DMS153 treated with DMSO at 0.1 percent for 48 hours (cell line): ENCODE results near the gene EVL.

ENCODE experiments used
- DNase-seq: peaks from one replicate; lab custom pipeline; 2025; ENCODE audit not compliant: unreplicated experiment; lab: John Stamatoyannopoulos, UW

The EVL gene

DNA sequence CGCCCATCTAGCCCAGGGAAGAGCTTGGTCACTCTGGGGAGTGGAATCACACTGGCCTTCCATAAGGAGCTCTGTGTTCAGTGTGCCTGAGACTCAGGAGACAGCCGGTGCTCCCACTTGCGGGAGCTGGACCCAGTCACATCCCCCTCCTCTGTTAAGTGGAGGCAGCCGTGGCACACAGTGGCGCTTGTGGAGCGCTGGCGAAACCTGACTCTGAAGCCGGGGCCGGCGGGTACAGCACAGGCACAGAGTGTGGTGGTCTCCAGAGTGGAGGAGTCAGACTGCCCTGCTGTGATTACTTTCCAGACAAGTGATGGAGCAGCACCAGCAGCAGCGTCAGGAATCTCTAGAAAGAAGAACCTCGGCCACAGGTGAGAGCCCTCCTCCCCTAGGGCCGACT is 61.2 kb downstream of the EVL start:
- DNase-seq = no peak

DNA sequence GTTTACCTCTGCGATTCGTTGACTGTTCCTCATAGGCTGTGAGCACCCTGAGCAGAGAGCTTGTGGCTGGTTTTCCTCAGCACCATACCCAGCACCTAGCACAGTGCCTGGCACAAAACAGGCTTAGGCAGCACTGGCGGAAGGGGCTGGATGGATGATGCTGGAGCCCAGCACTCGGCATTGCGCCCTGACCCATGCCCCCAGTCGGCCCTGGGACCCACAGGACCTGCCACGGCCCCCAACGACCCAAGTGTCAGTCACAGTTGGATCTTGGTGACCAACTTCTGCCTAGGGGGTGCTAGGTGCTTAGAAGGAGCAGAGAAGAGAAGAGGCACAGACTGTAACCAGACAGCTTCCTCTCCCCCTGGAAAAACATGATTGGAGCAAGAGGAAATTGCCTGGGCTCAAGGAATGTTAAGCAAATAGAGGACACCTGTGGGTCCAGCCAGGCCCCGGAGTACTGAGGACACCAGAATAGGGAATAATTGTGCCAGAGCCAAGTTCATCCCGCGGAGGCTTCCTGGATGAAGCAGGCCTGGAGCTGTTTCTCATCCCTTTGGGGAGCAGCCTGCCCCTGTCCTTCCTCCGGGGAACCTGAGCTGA is 62.7 kb downstream of the EVL start:
- DNase-seq = no peak

DNA sequence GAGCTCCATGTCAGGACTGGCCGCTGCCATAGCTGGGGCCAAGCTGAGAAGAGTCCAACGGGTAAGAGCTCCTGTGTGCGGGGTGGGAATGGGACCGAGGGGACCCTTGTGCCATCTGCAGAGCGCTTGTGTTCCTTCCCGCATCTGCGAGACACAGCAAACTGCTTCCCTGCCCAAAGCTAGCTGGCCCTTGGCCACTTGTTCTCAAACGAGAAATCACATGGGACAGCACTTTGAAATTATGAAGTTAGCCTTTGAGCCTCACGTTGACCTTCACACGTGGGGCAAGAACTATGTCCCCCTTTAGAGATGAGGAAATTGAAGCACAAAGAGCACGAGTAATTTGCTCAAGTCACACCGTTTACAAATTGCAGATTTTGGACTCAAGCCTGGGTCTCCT is 63.5 kb downstream of the EVL start:
- no peak for DNase-seq

DNA sequence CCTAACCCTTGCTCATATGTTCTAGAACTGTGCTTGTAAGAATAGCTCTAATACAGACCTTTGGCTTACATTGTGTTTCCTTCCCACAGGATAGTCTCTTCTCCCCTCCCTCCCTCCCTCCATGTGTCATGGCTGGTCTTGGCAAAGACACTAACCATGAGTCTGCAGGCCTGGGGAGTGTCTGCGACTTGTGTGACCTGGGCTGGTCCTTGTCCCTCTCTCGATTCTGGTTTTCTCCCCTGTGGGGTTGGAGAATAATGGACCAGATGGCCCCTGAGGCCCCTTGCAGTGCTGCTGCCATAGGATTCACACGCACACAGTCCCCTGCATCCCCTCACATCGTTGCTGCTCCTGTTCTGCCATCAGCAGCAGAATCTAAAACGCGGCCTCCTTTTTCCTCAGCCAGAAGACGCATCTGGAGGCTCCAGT is 64.0 kb downstream of the EVL start:
- DNase-seq = no peak

DNA sequence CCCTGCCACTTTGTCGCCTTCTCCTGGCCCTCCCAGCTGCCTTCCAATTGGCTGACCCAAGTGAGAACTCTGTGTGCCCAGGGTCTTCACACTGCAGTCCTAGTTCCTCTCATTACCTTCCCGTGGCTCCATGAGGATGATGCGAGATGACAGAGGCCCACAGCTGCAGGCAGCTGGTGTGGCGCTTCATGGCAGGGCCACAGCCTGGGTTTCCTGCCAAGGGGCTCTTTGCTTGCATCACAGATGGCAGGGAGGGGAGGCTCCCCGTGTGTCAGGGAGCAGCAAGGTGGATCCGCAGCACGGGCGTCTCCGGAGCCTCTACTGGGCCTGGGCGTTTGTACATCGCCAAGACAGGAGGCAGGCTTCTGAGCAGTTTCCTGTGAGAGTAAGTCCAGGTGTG is 65.3 kb downstream of the EVL start:
- no peak for DNase-seq

DNA sequence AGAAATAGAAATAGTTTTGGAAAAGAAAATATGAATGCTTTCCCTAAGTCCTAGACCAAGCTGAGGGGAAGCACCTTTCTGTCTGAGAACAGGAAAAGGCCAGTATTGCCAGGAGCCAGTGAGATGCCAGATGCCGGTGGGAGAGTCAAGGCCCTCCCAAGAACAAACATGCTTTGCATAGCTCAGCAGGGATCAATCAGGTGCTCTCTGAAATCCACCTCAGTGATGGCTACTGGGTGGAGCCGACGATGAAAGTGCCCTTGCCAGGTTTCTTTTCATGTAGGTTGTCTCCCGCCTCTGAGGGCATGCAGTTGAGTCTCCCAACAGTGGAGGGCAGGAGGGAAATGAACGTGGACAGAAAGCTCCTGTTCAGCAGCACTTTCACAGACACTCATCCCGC is 66.0 kb downstream of the EVL start:
- DNase-seq = no peak

DNA sequence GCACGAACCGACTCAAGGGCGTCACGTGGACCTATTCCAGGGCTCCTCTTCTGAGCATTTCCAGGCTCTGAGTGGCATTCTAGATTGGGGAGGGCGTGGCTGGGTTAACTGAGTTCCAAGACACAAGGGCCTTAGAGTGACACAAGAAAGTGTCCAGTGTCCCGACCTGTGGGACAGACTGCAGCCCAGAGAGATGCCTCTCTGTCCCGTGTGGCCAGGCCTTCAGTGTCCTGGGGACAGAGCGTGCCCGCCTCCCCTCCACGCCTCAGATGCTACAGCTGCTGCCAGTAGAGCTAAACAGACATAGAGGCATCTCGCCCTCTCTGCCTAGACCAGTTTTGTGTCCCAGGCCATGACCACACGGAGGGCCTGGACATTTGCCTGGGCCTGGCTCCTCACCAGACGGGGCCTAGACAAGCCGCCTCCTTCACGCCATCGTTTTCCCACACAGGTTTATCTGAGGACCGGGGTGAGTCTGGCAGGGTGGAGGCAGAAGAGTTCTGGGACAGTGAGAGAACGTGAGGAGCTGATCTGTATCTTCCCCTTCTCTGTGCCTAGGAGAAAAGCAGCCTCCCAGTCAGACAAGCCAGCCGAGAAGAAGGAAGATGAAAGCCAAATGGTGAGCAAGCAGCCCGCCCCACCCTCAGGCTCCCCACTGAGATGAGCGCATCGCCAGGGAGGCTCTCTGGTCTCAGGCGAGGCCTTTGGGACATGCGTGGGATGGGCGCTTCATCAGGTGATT is 67.1 kb downstream of the EVL start:
- no peak for DNase-seq

DNA sequence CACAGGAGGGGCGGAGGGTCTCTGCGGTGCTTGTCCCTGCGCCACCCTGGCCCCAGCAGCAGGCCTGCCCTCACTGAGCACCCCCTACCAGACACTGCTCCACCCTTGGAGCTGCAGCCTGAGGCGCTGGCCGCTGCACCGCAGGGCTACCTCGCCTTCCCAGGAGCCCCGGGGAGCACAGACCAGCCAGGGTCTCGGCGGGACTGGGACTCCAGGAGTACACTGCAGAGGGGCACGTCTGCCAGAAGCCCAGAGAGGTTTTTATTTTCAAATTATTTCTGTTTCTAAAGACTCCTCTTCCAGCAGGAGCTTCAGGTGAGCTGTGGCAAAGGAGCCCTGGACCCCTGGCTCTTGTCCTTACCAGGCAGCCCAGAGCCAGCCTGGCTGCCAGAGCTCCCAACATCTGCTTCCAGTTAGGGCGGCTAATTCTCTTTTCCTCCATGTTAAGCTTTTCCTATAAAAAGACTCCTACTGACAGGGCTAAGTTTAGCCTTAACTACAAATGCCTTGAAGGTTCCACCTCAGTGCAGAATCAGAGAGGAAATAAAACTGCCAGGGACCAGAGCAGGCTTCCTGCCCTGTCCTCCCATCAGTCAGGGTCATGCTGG is 67.8 kb downstream of the EVL start:
- DNase-seq = no peak

DNA sequence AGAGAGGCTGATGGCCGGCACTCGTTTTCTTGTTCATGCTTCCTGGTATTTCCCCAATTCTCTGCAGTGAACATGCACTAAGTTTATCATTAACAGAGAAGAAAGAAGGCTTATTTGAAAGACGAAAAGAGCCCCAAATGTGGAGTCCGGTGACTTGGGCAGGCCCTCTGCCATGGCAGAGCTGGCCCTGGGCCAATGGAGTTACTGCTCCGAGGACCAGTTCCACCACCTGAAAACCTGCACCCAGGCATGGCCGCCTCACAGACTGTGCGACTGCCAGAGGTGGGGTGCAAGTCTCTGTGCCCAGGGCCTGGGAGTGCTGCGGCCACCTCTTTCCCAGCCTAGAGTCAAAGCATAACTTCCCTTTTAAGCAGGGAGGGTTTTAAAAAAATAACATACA is 69.4 kb downstream of the EVL start:
- no peak for DNase-seq

DNA sequence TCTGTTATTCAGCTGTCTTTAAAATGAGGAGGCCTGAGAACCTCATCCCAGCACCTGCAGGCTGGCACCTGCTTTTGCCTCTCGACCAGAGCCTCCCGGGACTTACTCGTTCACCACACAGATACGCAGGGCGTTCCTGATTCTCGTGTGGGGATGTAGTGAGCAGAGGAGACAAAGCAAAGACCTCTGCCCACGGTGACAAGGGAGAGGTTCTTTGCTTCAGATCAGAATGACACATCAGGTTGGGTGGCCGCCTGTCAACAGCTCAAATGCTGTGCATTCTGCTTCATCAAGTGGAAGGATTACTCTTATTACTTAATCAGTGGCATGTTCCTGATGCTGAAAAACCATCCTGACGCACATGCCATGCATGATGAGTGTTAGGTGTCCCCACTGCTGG is 69.9 kb downstream of the EVL start:
- no peak for DNase-seq

DNA sequence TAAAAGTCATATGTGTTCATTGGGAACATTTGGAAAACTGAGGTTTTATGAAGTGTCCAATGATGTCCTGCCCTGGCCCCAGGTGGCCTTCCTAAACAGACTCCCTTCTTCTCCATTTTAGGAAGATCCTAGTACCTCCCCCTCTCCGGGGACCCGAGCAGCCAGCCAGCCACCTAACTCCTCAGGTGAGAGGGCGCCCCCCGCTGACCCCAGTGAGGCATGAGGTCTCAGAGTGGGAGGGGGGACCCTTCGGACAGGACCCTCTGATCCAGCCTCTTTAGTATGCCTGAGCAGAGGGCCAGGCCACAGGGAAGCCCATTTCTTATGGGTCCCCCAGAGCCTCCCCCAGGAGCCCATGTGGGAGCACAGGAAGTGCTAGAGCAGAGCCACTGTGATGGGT is 70.6 kb downstream of the EVL start:
- DNase-seq = no peak

DNA sequence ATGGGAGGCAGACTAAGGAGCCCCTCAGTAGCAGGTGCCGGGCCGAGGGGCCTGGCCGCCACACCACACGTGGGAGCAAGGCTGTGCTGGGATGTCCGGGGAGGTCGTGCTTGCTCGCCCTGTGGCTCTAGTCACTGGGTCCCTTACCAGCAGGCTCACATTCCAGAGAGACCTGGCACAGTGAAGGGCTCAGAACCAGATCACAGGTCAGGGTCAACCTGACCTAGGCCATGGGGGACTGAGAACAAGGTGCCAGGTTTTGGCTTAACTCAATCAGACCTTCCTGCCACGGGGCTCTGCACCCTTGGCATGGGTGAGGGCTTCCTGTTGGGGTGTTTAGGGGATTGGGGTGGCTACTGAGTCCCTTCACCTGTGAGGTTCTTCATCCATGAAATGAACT is 72.0 kb downstream of the EVL start:
- no peak for DNase-seq

DNA sequence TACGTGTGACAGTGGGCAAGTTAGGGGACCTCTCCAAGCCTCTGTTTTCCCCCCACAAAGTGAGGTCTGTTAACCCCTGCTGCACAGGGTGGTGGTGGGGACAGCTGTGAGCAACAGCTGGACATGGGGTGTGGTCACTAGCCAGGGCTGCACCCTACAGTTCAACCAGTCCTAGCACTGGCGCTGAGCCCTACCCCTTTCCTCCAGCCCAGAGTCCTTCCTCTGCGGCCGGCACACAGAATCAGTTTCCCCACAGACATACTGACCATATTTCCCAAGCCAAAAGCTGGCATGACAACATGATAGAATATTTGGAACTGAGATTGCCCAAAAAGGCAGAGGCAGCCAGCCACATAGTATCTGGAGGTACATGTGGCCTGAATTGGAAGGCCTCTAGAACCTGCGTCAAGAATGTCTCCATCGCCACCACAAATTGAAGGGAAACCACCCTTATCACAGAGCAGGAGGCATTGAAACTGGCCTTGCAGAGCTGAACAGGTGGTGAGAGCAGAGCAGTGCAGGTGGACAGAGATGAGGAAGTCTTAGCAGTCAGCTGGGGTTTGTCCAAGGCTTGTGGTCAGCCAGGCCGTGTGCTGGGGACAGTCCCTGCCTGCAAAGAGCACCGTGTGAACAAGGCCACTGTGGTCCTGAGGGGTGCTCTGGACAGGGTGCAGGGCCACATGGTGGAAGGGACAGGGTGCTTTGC is 73.0 kb downstream of the EVL start:
- DNase-seq = no peak

DNA sequence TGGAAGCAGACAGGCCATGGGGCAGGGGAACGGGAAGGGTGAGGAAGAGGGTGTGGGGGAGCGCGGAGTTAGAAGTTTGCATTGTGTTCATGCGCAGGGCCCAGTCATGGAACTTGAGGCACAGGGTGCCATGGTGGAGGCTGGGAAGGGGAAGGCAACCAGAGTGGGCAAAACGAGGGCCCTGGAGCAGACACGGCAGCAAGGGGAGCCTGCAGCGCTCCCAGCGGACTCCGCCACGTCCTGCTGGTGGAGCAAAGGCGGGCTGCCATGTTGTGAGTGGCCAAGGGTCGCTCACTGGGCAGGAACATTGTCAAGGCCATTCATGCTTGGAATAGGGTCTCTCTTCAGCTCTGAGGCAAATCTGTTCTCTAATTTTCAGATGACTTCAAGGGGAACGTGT is 73.7 kb downstream of the EVL start:
- DNase-seq = no peak

DNA sequence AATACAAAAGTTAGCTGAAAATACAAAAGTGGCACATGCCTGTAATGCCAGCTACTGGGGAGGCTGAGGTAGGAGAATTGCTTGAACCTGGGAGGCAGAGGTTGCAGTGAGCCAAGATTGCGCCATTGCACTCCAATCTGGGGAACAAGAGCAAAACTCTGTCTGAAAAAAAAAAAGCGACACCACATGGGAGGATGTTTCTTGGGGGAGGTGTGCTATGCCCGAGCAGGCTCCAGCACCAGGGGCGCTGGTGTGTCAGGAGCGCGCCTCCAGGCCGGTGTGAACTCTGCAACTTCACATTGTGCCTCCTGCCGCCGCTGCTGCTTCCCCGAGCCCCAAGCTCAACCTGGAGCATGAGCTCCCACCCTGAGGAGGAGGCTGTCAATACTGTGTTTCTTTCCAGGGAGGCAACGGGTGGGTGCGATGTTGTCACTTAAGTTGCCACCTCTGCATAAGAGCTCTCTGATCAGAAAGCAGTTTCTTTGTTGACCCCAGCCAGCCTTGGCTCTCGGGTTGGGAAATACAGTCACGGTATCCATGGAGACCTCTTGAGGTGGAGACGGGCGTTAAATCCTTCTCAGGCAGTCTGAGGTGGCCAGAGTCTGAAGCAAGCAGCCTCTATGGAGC is 75.3 kb downstream of the EVL start:
- no peak for DNase-seq

DNA sequence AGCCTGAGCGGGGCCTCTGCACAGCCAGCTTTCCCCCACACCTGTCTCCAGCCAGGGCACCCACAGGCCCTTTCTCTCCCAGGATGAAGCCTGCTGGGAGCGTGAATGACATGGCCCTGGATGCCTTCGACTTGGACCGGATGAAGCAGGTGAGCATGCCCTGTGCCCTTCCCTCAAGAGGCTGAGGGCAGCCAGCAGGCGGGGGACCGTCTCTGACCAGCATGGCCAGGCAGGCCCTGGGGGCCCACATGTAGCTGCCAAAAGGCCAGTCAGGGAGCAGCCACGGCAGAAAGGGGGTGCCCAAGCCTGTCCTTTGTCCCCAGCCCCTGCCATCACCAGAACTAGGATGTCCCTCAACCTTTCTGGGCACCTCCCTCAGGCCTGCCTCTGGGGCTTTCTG is 75.9 kb downstream of the EVL start:
- DNase-seq = no peak

DNA sequence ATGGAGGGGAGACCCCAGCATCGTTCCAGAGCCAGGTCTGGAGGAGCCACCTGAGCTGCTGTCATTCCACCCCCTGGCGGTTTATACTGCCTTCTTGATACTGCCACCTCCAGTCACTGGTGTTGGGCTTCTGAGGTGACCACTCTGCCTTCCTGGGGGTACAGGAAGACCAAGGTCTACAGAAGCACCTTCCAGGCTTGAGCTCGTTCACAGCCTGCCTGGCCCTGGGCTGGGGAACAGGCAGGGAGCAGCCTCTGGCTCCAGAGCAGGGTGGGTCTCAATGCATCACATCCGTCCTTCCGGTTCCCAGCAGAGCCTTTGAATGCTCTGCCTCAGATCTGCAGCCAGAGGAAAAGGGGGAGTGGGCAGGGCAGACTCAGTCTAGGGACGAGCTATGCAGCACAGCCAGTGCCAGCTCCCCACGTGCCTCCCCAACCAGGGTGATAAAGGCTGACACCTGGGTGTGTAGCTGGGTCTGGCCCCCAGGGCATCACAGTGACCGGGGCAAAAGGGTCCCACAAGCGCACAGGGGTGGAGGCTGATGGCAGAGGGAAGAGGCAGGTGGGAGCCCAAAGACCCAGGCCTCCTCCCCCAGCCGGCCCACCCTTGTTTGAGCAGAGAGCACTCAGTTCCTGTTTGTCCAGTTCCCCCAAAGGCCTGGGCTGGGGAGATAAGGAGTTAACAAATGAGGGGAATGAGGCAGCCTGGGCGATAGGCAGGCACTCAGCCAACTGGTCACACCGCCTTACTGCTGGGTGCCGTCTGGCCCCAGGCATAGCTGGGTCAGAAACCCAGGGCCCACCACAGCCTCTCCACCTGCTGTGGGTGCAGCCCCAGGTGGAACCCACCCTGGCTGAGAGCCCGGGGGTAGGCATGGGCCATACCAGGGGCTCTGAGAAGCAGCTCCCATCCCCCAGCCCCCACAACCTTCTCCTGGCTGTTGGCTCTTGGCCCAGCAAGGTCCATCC is 77.1 kb downstream of the EVL start:
- DNase-seq = no peak

DNA sequence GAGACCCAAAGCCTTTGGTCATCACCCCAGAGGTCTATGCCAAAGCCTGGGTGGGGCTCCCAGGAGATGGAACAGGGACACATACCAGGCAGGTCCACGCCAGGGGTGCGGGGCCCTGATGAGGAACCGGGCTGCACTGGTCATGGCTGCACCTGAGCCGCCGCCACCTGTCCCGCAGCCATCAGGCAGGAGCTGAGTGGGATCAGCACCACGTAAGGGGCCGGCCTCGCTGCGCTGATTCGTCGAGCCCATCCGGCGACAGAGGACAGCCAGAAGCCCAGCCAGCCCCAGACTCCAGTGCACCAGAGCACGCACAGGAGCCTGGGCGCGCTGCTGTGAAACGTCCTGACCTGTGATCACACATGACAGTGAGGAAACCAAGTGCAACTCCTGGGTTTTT is 78.3 kb downstream of the EVL start:
- no peak for DNase-seq

DNA sequence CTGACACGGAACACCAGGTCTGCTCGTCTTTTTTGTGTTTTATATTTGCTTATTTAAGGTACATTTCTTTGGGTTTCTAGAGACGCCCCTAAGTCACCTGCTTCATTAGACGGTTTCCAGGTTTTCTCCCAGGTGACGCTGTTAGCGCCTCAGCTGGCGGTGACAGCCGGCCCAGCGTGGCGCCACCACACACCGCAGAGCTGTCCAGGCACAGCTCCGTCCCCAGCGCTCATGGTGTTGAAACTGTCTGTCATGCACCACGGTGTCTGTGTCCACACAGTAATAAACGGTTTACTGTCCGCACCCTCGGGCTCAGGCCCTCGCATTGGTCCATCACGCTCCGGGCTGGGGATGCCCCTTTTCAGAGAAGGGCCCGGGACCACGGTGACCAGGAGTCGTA is 78.7 kb downstream of the EVL start:
- DNase-seq = no peak

DNA sequence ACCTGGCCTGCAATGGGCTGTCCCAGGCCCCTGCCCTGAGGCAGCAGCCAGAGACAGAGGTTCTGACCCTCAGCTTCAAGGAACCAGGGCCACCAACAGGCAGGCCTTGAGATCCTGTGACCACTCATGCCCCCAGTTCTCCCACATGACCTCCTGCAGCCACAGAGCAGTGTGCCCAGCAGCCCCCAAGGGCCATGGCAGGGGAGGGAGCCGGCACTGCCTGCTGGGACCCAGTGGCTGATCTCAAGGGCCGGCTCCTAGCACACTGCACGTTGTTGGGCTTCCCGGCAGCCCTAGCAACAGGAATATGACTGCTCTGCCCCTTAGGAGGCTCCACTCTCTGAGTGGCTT is 79.4 kb downstream of the EVL start:
- DNase-seq = no peak
